Natural killer cell (primary cell): ENCODE data around the gene CFAP58. TPM values are rescaled to one million over a fixed set of nuclear protein-coding genes. Genes with fewer than 3 reads are reported as not detected.

Experiments
- ATAC-seq, 3 donors: fragments of 150-1000 bp in 2 of 3; fragments of 200-7000 bp in 1 of 3; cut with Tn5 transposase; 1 replicate in 1 of 3; 2 replicates in 2 of 3; pipeline ENCODE4 v1.10.0; 2021; ENCODE audit warnings: mild to moderate bottlenecking in 2 of 3, moderate library complexity in 2 of 3
- DNase-seq, 2 donors: peaks; one replicate each; pipeline versions ENCODE4 v3.0.0 to v3.0.0-alpha.2; 2013 to 2021; ENCODE audit warnings: mixed read lengths in 1 of 2
- H3K27ac ChIP-seq: one replicate; pipeline ENCODE4 v1.5.1; 2013; ENCODE audit warnings: mild to moderate bottlenecking, low read length
- H3K27me3 ChIP-seq: one replicate; pipeline ENCODE4 v1.6.1; 2013; ENCODE audit warnings: low read length; ENCODE audit not compliant: control insufficient read depth, insufficient read depth
- H3K36me3 ChIP-seq: one replicate; pipeline ENCODE4 v1.6.1; 2013; ENCODE audit warnings: low read length; ENCODE audit not compliant: control insufficient read depth, insufficient read depth
- H3K4me1 ChIP-seq: one replicate; pipeline ENCODE4 v1.6.1; 2013; ENCODE audit warnings: low read length; ENCODE audit not compliant: control insufficient read depth, insufficient read depth
- H3K4me3 ChIP-seq: one replicate; pipeline ENCODE4 v1.5.1; 2013; ENCODE audit warnings: low read length
- H3K9me3 ChIP-seq: one replicate; pipeline ENCODE4 v1.6.1; 2013; ENCODE audit warnings: low read length; ENCODE audit not compliant: control insufficient read depth, insufficient read depth
- H3K27ac Mint-ChIP-seq, 2 donors: one replicate each; pipeline ENCODE4 v1.8.0; 2022; ENCODE audit warnings: mild to moderate bottlenecking in 2 of 2, mixed read lengths in 2 of 2, moderate library complexity in 1 of 2
- H3K27me3 Mint-ChIP-seq, 2 donors: one replicate each; pipeline ENCODE4 v1.8.0; 2022; ENCODE audit warnings: low read depth in 2 of 2, mixed read lengths in 2 of 2
- H3K36me3 Mint-ChIP-seq: one replicate; pipeline ENCODE4 v1.8.0; 2022; ENCODE audit warnings: mixed read lengths
- H3K4me1 Mint-ChIP-seq, 2 donors: one replicate each; pipeline ENCODE4 v1.8.0; 2022; ENCODE audit warnings: mixed read lengths in 2 of 2
- H3K4me3 Mint-ChIP-seq: one replicate; pipeline ENCODE4 v1.8.0; 2022; ENCODE audit warnings: mild to moderate bottlenecking, moderate library complexity, mixed read lengths
- H3K9me3 Mint-ChIP-seq, 2 donors: one replicate each; pipeline ENCODE4 v1.8.0; 2022; ENCODE audit warnings: mixed read lengths in 2 of 2
- WGBS: methylation state at CpG from one replicate; pipeline ENCODE4 v1.1.7; 2013; ENCODE audit warnings: missing lambda C conversion rate; ENCODE audit not compliant: insufficient coverage; 5-methylcytosine and 5-hydroxymethylcytosine counted together
- intact Hi-C: fragments of 100-400 bp; cut with micrococcal nuclease; formaldehyde crosslinking; loops from one replicate; pipeline ENCODE4 v1.14.2; 2022
- total RNA-seq, 4 donors: library from RNA; stranded (reverse); fragments of 120-200 nt in 1 of 4; gene quantifications; one replicate each; pipeline versions ENCODE4 v1.2.3 to v1.2.4, GENCODE V29; 2013 to 2022
- TF ChIP-seq, protein P1 (sequence below): fragments of 200-600 bp; IDR thresholded peaks from one replicate; pipeline ENCODE4 v1.8.0; 2022; ENCODE audit warnings: antibody characterized with exemption

The CFAP58 gene
- total RNA-seq, 3 donors from 2014 or later (not counting 1 experiment from before 2014, with no cell fraction given) = 0.07 to 0.15 (median 0.11) TPM

DNA sequence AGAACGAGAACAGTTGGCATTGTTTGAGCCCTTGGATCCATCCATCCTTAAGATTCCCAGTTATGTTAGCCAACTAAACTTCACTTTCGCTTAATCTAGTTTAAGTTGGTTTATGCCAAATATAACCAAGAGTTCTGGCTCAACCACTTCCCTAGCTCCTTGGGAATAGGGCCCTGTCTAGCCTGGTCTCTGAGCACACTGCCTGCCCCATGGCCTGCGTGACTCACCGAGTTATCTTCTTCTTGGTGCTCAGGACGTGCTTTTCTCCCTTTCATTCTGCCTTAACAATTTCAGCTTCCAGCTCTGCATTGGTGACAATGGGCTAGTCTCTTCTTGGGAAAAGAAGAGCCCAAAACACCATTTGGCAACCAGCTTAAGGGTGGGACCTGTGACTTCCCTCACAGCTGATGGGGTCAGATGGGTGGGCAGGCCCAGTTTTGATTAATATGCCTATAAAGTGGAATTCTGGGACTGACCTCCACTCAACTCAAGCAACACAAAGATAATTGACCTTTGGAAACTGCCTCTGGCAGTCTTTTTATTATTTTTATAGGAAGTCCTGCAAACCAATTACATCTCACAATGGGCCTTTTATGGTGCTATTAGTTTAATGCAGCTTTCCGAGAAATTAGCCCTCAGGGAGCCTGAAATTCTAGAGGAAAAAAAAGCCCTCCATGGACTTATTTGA is 126.4 kb downstream of the CFAP58 start:
- Mint-ChIP-seq H3K9me3 (no peaks in the 10 kb centered on the region), H3K36me3 (no peaks in the 10 kb centered on the region), H3K27ac (no peak overlapping the region), H3K27me3 (peaks cover 22 to 39% of the 10 kb centered on the region in 2 donors), H3K4me1 (no peaks in the 10 kb centered on the region), H3K4me3 (no peak overlapping the region)
- DNase-seq (no peak), ATAC-seq (no peak)
- WGBS = 96% methylated on average over 5 of the region's 6 CpGs
- no peak overlapping the region for H3K4me3 ChIP-seq
- intact Hi-C loops = no loop called here
- H3K27me3 ChIP-seq = no peaks in the 10 kb centered on the region
- H3K27ac ChIP-seq = no peak overlapping the region
- H3K4me1 ChIP-seq = no peaks in the 10 kb centered on the region
- TF ChIP-seq, protein P1, sequence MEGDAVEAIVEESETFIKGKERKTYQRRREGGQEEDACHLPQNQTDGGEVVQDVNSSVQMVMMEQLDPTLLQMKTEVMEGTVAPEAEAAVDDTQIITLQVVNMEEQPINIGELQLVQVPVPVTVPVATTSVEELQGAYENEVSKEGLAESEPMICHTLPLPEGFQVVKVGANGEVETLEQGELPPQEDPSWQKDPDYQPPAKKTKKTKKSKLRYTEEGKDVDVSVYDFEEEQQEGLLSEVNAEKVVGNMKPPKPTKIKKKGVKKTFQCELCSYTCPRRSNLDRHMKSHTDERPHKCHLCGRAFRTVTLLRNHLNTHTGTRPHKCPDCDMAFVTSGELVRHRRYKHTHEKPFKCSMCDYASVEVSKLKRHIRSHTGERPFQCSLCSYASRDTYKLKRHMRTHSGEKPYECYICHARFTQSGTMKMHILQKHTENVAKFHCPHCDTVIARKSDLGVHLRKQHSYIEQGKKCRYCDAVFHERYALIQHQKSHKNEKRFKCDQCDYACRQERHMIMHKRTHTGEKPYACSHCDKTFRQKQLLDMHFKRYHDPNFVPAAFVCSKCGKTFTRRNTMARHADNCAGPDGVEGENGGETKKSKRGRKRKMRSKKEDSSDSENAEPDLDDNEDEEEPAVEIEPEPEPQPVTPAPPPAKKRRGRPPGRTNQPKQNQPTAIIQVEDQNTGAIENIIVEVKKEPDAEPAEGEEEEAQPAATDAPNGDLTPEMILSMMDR = no peak
- H3K9me3 ChIP-seq = no peaks in the 10 kb centered on the region
- H3K36me3 ChIP-seq = no peaks in the 10 kb centered on the region

DNA sequence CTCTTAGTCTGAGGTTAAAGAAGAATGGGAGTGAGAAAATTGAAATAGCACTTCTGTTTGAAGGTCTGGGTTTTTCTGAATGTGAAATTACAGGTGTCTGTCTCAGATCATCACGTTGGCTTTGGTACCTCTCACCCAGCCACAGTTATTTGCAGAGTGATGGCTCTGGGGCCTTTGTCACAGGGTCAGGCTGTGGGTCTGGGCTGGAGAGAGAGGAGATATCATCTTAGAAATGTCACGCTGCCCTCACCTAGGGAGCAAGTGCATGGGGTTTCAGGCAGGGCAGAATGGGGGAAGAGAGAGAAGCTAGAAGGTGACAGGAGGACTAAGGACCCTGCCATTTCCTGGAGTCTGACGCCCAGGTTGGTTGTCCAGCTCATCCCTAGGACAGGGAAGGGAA is 127.2 kb downstream of the CFAP58 start:
- intact Hi-C loops = no loop called here
- Mint-ChIP-seq H3K36me3 (no peaks in the 10 kb centered on the region), H3K9me3 (no peaks in the 10 kb centered on the region), H3K4me1 (no peaks in the 10 kb centered on the region), H3K4me3 (no peak overlapping the region), H3K27ac (no peak overlapping the region), H3K27me3 (peaks cover 18 to 35% of the 10 kb centered on the region in 2 donors)
- TF ChIP-seq, protein P1 = no peak
- WGBS = 53% methylated on average over 3 of the region's 3 CpGs
- Histone ChIP-seq H3K27ac (no peak overlapping the region), H3K36me3 (no peaks in the 10 kb centered on the region), H3K4me1 (no peaks in the 10 kb centered on the region), H3K4me3 (no peak overlapping the region), H3K27me3 (no peaks in the 10 kb centered on the region), H3K9me3 (no peaks in the 10 kb centered on the region)
- no peak for ATAC-seq
- no peak for DNase-seq

DNA sequence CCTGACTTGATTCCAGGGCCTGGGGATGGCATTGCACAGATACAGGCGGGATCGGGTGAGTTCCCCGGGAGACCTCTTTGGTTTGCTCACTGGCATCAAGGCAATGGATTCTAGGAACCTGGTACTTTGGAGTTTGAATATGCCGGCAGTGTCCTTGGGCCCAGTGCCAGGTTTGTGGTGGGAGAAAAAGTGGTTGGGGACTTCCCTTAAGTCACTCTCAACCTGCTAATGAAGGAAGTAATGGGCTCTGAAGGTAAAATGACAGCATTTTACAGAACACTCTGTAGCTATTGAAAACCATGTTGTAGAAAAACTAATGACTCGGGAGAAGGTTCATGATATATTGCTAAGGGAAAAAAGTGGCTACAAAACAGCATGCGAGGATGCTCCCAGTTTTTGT is 129.9 kb downstream of the CFAP58 start:
- H3K9me3 Mint-ChIP-seq = no peaks in the 10 kb centered on the region
- 54% methylated on average over 5 of the region's 6 CpGs for WGBS

More for the DNA sequence above, 129.9 kb downstream of the CFAP58 start:
- no peaks in the 10 kb centered on the region for H3K4me1 ChIP-seq
- peak in 1 of 2 donors; percentile 11 for DNase-seq
- no peak overlapping the region for H3K27ac ChIP-seq
- TF ChIP-seq, protein P1 = no peak
- Mint-ChIP-seq H3K27me3 (peaks cover 22 to 45% of the 10 kb centered on the region in 2 donors), H3K36me3 (no peaks in the 10 kb centered on the region), H3K4me3 (no peak overlapping the region), H3K27ac (no peak overlapping the region), H3K4me1 (no peaks in the 10 kb centered on the region)
- ATAC-seq = no peak
- H3K9me3 ChIP-seq = no peaks in the 10 kb centered on the region
- H3K4me3 ChIP-seq = no peak overlapping the region
- no peaks in the 10 kb centered on the region for H3K36me3 ChIP-seq
- no peaks in the 10 kb centered on the region for H3K27me3 ChIP-seq
- intact Hi-C loops = no loop called here
